SKM-1 treated with dmso at 0.1 percent for 144 hours (cell line): ENCODE measurements around the gene PPP1R16B.
"Not testable (repeated sequence)": the region's sequence is repeated elsewhere in the genome, so short reads cannot be mapped to it uniquely, and the experiment has no call there.

Source experiments
- DNase-seq: peaks from one replicate; lab custom pipeline; 2025; ENCODE audit not compliant: unreplicated experiment; lab: John Stamatoyannopoulos, UW

The PPP1R16B gene

GRCh38 chr20:38930242-38930569 lies 124.7 kb downstream of the PPP1R16B start:
- no peak for DNase-seq

- DNase-seq, result no peak
Measured at GRCh38 chr20:38931984-38932383, 126.5 kb downstream of the PPP1R16B start.

GRCh38 chr20:38932457-38933120 lies 127.1 kb downstream of the PPP1R16B start:
- no peak for DNase-seq

GRCh38 chr20:38934530-38934929 lies 129.0 kb downstream of the PPP1R16B start:
- DNase-seq, result no peak

- no peak for DNase-seq
Measured at GRCh38 chr20:38935285-38935684, 129.8 kb downstream of the PPP1R16B start.

- no peak for DNase-seq
Measured at GRCh38 chr20:38935967-38936407, 130.5 kb downstream of the PPP1R16B start.

- DNase-seq, result no peak
Measured at GRCh38 chr20:38937000-38937399, 131.5 kb downstream of the PPP1R16B start.

GRCh38 chr20:38937978-38938473 lies 132.5 kb downstream of the PPP1R16B start:
- no peak for DNase-seq

- DNase-seq, result no peak
Measured at GRCh38 chr20:38939686-38940085, 134.2 kb downstream of the PPP1R16B start.

- DNase-seq, result no peak
Measured at GRCh38 chr20:38940644-38941043, 135.1 kb downstream of the PPP1R16B start.

GRCh38 chr20:38941726-38942389 lies 136.4 kb downstream of the PPP1R16B start:
- DNase-seq, result no peak

GRCh38 chr20:38945012-38945411 lies 139.5 kb downstream of the PPP1R16B start:
- DNase-seq, result no peak

- DNase-seq, result no peak
Measured at GRCh38 chr20:38946836-38947235, 141.3 kb downstream of the PPP1R16B start.

GRCh38 chr20:38947931-38948362 lies 142.4 kb downstream of the PPP1R16B start:
- no peak for DNase-seq

GRCh38 chr20:38950254-38950653 lies 144.8 kb downstream of the PPP1R16B start:
- no peak for DNase-seq

- DNase-seq, result no peak
Measured at GRCh38 chr20:38951611-38952010, 146.1 kb downstream of the PPP1R16B start.

GRCh38 chr20:38952153-38952552 lies 146.7 kb downstream of the PPP1R16B start:
- DNase-seq, result no peak

- DNase-seq, result no peak
Measured at GRCh38 chr20:38953630-38954340, 148.3 kb downstream of the PPP1R16B start.

- DNase-seq, result no peak
Measured at GRCh38 chr20:38957235-38957876, 151.9 kb downstream of the PPP1R16B start.

- DNase-seq, result no peak
Measured at GRCh38 chr20:38957915-38958485, 152.5 kb downstream of the PPP1R16B start.

GRCh38 chr20:38960187-38960687 lies 154.7 kb downstream of the PPP1R16B start:
- not testable (repeated sequence) for DNase-seq
